IPS DF 6.9 (cell line): Measurements from ENCODE around the gene ABAT.
"Not testable (repeated sequence)": the region's sequence is repeated elsewhere in the genome, so short reads cannot be mapped to it uniquely, and the experiment has no call there.

Source experiments
- DNase-seq: peaks from one replicate; pipeline ENCODE4 v3.0.0-alpha.2; 2013; ENCODE audit warnings: low read depth, low spot score
- H3K27ac ChIP-seq: one replicate; pipeline ENCODE4 v1.5.1; 2013; ENCODE audit warnings: low read length, control low read depth
- H3K27me3 ChIP-seq: 2 replicates; pipeline ENCODE4 v1.6.1; 2013; ENCODE audit warnings: mild to moderate bottlenecking, low read length; ENCODE audit not compliant: control insufficient read depth, insufficient read depth
- H3K36me3 ChIP-seq: 2 replicates; pipeline ENCODE4 v1.6.1; 2013; ENCODE audit warnings: low read length; ENCODE audit not compliant: control insufficient read depth, insufficient read depth
- H3K4me1 ChIP-seq: 2 replicates; pipeline ENCODE4 v1.6.1; 2013; ENCODE audit warnings: low read length; ENCODE audit not compliant: control insufficient read depth, insufficient read depth
- H3K4me3 ChIP-seq: 2 replicates; pipeline ENCODE4 v1.5.1; 2013; ENCODE audit warnings: mild to moderate bottlenecking, low read length
- H3K9me3 ChIP-seq: 2 replicates; pipeline ENCODE4 v1.6.1; 2013; ENCODE audit warnings: low read length, inconsistent platforms; ENCODE audit not compliant: control insufficient read depth, insufficient read depth
- WGBS: extraction: QIAGEN DNeasy Blood & Tissue Kit; methylation state at CpG from one replicate; pipeline ENCODE4 v1.1.7; 2013; ENCODE audit warnings: mixed read lengths, missing lambda C conversion rate; ENCODE audit not compliant: insufficient read length, insufficient coverage; 5-methylcytosine and 5-hydroxymethylcytosine counted together

Gene ABAT

DNA sequence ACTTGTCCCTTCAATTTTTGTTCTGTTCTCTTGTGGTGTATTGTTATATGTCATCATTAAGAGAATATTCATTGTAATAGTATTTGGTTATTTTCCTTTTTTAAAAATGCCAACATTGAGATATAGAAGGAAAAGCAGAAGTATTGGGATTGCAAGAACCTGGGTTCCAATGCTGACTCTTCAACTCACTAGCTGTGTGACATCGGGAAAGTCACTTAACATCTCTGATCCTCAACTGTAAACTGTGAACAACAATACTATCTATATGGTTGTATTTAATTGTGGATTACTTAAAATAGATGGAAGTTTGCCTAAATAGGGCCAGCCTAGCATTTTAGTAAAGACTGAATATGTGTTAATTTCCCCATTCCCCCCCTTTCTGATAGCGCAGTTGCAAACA is 67.2 kb downstream of the ABAT start:
- Histone ChIP-seq H3K27ac (no peak overlapping the region), H3K9me3 (no peaks in the 10 kb centered on the region), H3K4me1 (no peaks in the 10 kb centered on the region), H3K27me3 (no peaks in the 10 kb centered on the region), H3K4me3 (no peak overlapping the region), H3K36me3 (no peaks in the 10 kb centered on the region)
- no CpG with 5 or more reads among the region's 2 CpGs for WGBS
- DNase-seq: no peak

DNA sequence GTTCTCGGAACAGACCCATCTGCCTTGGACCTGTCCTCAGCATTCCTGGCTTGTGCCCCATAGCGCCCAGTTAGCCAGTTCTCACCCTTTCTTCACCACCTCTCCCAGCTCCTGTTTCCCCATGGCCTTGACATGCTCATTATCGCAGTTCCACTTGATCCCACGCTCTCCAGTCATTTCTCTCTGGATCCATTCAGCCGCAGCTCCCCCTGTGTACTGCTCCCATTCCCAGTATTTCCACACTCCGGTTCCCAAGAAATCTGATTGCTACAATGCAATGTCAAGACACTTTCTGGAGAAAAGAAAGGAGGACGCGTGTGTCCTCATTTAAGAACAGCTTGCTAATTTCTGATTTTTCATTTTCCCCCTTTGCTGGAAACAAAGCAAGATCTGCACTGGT is 67.7 kb downstream of the ABAT start:
- no CpG with 5 or more reads among the region's 8 CpGs for WGBS
- H3K4me3 ChIP-seq: no peak overlapping the region
- H3K27ac ChIP-seq: no peak overlapping the region
- H3K36me3 ChIP-seq: no peaks in the 10 kb centered on the region
- H3K27me3 ChIP-seq: no peaks in the 10 kb centered on the region
- no peaks in the 10 kb centered on the region for H3K4me1 ChIP-seq
- no peak for DNase-seq
- H3K9me3 ChIP-seq: no peaks in the 10 kb centered on the region

- WGBS: no CpG with 5 or more reads among the region's 9 CpGs
- not testable (repeated sequence) for H3K4me1 ChIP-seq, H3K9me3 ChIP-seq, H3K4me3 ChIP-seq, H3K27me3 ChIP-seq, H3K27ac ChIP-seq, H3K36me3 ChIP-seq, DNase-seq
Measured at GRCh38 chr16:8748944-8749343, 74.5 kb downstream of the ABAT start.

DNA sequence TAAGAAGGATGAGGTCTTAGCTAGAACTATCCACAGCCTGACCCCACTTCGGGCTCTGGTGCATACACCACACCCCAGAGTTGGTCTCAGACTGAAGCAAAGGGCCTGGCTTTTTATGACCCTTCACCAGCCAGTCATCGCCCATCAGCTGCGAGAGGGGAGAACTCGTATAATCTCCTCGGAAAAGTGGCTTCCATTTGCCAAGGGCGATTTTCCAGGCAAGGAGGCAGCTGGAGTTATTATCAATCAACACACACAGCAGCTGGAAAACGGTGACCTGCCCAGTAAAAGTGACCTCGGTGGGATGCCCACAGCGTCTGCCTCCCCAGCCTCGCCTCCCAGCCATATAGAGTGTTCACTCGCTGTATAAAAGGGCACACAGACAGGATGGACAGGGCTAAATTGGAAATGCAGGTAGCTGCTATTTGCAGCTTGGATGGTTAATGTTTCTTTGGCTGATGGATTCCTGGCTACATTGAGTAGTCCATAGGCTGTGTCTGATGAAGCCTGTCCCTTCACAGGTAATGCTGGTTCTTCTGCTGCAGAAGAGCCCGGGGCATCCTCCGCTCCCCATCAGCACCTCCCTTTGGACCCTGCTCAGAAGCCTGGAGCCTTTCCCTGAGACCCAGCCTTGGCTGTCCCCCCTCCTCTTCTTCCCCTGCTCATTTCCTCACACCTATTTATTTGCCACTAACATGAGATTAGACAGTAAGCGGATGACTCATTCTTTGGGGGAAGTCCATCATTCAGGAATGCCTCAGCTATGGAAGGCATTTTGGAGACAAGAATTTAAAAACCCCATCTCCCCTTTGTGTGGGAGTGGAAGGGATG is 77.3 kb downstream of the ABAT start:
- H3K4me1 ChIP-seq: no peaks in the 10 kb centered on the region
- H3K9me3 ChIP-seq: no peaks in the 10 kb centered on the region
- no peak overlapping the region for H3K27ac ChIP-seq
- no peak for DNase-seq
- no peak overlapping the region for H3K4me3 ChIP-seq
- no CpG with 5 or more reads among the region's 14 CpGs for WGBS
- H3K27me3 ChIP-seq: no peaks in the 10 kb centered on the region
- H3K36me3 ChIP-seq: no peaks in the 10 kb centered on the region

- Histone ChIP-seq H3K27me3 (no peaks in the 10 kb centered on the region), H3K27ac (no peak overlapping the region), H3K9me3 (no peaks in the 10 kb centered on the region), H3K36me3 (no peaks in the 10 kb centered on the region), H3K4me3 (no peak overlapping the region), H3K4me1 (no peaks in the 10 kb centered on the region)
- WGBS: no CpG with 5 or more reads among the region's 2 CpGs
- DNase-seq: no peak
Measured at GRCh38 chr16:8752706-8753105, 78.3 kb downstream of the ABAT start.

GRCh38 chr16:8753416-8754054 is 79.1 kb downstream of the ABAT start:
- Histone ChIP-seq H3K4me3 (no peak overlapping the region), H3K4me1 (no peaks in the 10 kb centered on the region), H3K36me3 (no peaks in the 10 kb centered on the region), H3K27ac (no peak overlapping the region), H3K27me3 (no peaks in the 10 kb centered on the region), H3K9me3 (no peaks in the 10 kb centered on the region)
- DNase-seq: no peak
- no CpG with 5 or more reads among the region's 9 CpGs for WGBS

DNA sequence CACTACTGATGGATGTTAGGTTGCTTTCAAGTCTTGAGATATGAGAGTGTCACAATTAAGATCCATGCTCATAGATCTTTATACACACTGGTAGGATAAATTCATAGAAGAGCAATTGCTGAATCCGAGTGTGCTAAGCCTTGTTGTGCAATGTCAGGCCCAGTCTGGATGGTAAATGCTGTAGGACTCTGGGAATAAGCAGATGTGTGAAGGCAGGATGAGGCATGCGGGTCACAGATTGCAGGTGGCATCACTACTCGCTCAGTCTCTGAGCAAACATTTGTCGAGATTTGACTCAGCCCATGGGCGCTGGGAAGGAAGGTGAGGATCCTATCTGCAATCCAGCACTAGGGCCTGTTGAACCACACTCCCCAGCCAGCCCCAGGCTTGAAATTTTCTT is 82.3 kb downstream of the ABAT start:
- H3K4me1 ChIP-seq: no peaks in the 10 kb centered on the region
- H3K27me3 ChIP-seq: no peaks in the 10 kb centered on the region
- H3K4me3 ChIP-seq: no peak overlapping the region
- no peak for DNase-seq
- H3K36me3 ChIP-seq: no peaks in the 10 kb centered on the region
- no CpG with 5 or more reads among the region's 5 CpGs for WGBS
- H3K9me3 ChIP-seq: no peaks in the 10 kb centered on the region
- no peak overlapping the region for H3K27ac ChIP-seq

- Histone ChIP-seq H3K4me3 (no peak overlapping the region), H3K4me1 (no peaks in the 10 kb centered on the region), H3K9me3 (no peaks in the 10 kb centered on the region), H3K36me3 (no peaks in the 10 kb centered on the region), H3K27me3 (no peaks in the 10 kb centered on the region), H3K27ac (no peak overlapping the region)
- DNase-seq: no peak
- WGBS: no CpG with 5 or more reads among the region's 6 CpGs
Measured at GRCh38 chr16:8758022-8758421, 83.6 kb downstream of the ABAT start.

GRCh38 chr16:8760021-8760420 is 85.6 kb downstream of the ABAT start:
- Histone ChIP-seq H3K4me3 (no peak overlapping the region), H3K27ac (no peak overlapping the region), H3K9me3 (no peaks in the 10 kb centered on the region), H3K27me3 (no peaks in the 10 kb centered on the region), H3K4me1 (0 out of 2 replicates have a peak, but pooled peaks cover 2% of the 10 kb centered on the region), H3K36me3 (no peaks in the 10 kb centered on the region)
- no CpG with 5 or more reads among the region's 10 CpGs for WGBS
- no peak for DNase-seq

- no peak overlapping the region for H3K4me3 ChIP-seq
- 0 out of 2 replicates have a peak, but pooled peaks cover 2% of the 10 kb centered on the region for H3K4me1 ChIP-seq
- WGBS: 100% methylated on average over 2 of the region's 6 CpGs
- DNase-seq: no peak
- no peaks in the 10 kb centered on the region for H3K27me3 ChIP-seq
- H3K27ac ChIP-seq: no peak overlapping the region
- no peaks in the 10 kb centered on the region for H3K9me3 ChIP-seq
- H3K36me3 ChIP-seq: no peaks in the 10 kb centered on the region
Measured at GRCh38 chr16:8761078-8761477, 86.7 kb downstream of the ABAT start.
